ENCODE results near the gene PITPNM2.

DNA sequence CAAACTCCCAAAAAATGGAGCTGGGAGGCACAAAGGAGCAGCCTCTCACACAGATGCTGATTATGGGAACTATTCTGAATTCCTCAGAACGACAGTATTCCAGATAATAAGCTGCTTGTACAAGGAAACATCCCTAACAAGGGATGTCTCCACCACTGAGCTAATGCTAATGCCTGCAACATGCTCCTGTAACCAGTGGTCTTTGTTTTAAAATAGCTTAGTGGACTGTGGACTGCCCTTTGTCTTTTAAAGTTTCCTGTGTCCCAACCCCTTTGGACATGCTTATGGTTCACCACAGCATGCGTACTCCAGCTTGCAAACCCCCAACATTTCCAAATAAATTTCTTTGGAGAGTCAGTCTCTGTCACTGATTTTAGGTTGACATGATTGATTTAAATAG is 16.4 kb upstream of the PITPNM2 start:
- no peak for TF ChIP-seq MYC (IDR thresholded peaks at IDR 0.05; ENCODE audit: low read depth, low read length)
- TF ChIP-seq, protein P1, sequence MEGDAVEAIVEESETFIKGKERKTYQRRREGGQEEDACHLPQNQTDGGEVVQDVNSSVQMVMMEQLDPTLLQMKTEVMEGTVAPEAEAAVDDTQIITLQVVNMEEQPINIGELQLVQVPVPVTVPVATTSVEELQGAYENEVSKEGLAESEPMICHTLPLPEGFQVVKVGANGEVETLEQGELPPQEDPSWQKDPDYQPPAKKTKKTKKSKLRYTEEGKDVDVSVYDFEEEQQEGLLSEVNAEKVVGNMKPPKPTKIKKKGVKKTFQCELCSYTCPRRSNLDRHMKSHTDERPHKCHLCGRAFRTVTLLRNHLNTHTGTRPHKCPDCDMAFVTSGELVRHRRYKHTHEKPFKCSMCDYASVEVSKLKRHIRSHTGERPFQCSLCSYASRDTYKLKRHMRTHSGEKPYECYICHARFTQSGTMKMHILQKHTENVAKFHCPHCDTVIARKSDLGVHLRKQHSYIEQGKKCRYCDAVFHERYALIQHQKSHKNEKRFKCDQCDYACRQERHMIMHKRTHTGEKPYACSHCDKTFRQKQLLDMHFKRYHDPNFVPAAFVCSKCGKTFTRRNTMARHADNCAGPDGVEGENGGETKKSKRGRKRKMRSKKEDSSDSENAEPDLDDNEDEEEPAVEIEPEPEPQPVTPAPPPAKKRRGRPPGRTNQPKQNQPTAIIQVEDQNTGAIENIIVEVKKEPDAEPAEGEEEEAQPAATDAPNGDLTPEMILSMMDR (IDR thresholded peaks at IDR 0.05; ENCODE audit: low read depth, low read length), result no peak
